Measurements from ENCODE around the gene RUNX1. TPM values are rescaled to one million over a fixed set of nuclear protein-coding genes. Genes with fewer than 3 reads are reported as not detected.

The RUNX1 gene
- total and polyA plus RNA-seq, 10 of the 15 experiments (the other 5 are each of a cell fraction or from before 2014, with no cell fraction given): 0.90 to 15.2 (median 4.1) TPM

DNA sequence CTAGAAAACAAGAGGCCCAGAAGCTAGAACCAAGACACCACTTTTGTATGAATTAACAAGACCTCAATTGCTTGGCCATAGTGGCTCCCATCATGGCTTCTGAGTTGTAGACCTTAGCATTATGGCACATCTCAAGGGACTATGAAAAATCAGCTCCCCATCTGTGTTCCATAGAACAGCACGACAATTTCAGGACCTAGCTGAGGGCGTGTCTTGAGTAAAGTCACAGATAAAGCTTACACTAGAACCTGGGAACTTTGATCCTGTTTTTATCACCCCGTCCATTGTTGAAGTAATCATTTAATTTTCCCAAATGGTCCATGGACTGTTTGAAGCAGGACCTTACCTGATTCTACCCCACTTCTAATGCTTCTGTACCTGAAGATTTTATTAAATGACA, 44.8 kb downstream of the RUNX1 start (continued):
- no peak for TF ChIP-seq YY1 (IDR thresholded peaks at IDR 0.05; ENCODE audit: low read depth, low read length)

- H2AFZ ChIP-seq (ENCODE audit: control insufficient read depth, low read depth, low read length): no peak overlapping the region
- no peak overlapping the region for H3K27ac ChIP-seq (ENCODE audit: control insufficient read depth, insufficient read depth)
- H3K27me3 ChIP-seq (replicated peaks in 1 of 2; ENCODE audit: control insufficient read depth in 2 of 2, insufficient read depth in 2 of 2, low read length in 1 of 2): no peaks in the 10 kb centered on the region
- H3K4me3 ChIP-seq: no peak overlapping the region
- H3K79me2 ChIP-seq (ENCODE audit: control insufficient read depth, insufficient read depth, low read length): no peaks in the 10 kb centered on the region
- no peaks in the 10 kb centered on the region for H3K9me3 ChIP-seq (replicated peaks; ENCODE audit: control insufficient read depth, insufficient read depth, low read length)
- DNase-seq (ENCODE audit: low read depth, low spot score) (no peak), FAIRE-seq (no peak), ATAC-seq (no peak)
- no peaks in the 10 kb centered on the region for H3K36me3 ChIP-seq (ENCODE audit: control insufficient read depth in 2 of 2, insufficient read depth in 2 of 2, low read length in 1 of 2)
- no peaks in the 10 kb centered on the region; the same call in 1 of the 2 replicates for H4K20me1 ChIP-seq (ENCODE audit: control insufficient read depth, insufficient read depth)
- in situ Hi-C loops (cut with MboI): no loop called here
- no TSS peak for BruUV-seq (replicated peaks)
- CTCF ChIA-PET: no interaction called here
- 85% methylated on average over 5 of the region's 5 CpGs for WGBS (ENCODE audit: insufficient coverage, insufficient replicate concordance, low lambda C conversion rate, missing lambda C conversion rate)
- POLR2A ChIA-PET: no interaction called here
- RAD21 ChIA-PET (ENCODE audit: unreplicated experiment): no interaction called here
- intact Hi-C loops (cut with micrococcal nuclease; ENCODE audit: unreplicated experiment): no loop called here
- H3K9ac ChIP-seq (ENCODE audit: control insufficient read depth, insufficient read depth, low read length): no peak overlapping the region
- TF ChIP-seq MTA2 (IDR thresholded peaks at IDR 0.05; ENCODE audit: low read depth) (no peak), EGR1 (IDR thresholded peaks at IDR 0.05; ENCODE audit: borderline replicate concordance in 1 of 2, low read depth in 2 of 2, low read length in 2 of 2) (no peak), MEF2B (IDR thresholded peaks at IDR 0.05; ENCODE audit: partially characterized antibody, poor library complexity, severe bottlenecking) (no peak), TARDBP (IDR thresholded peaks at IDR 0.05; ENCODE audit: borderline replicate concordance) (no peak), ASH2L (IDR thresholded peaks at IDR 0.05; ENCODE audit: borderline replicate concordance, low read depth) (no peak), ZNF274 (IDR thresholded peaks at IDR 0.05; ENCODE audit: insufficient read depth, insufficient read length) (no peak), LARP7 (IDR thresholded peaks at IDR 0.05) (no peak), SPI1 (IDR thresholded peaks at IDR 0.05; ENCODE audit: borderline replicate concordance, insufficient read depth, low read depth, low read length) (no peak), NKRF (conservative IDR thresholded peaks at IDR 0.05) (no peak), WRNIP1 (IDR thresholded peaks at IDR 0.05; ENCODE audit: borderline replicate concordance, low read depth, low read length) (no peak), MYC (IDR thresholded peaks at IDR 0.05; ENCODE audit: insufficient read depth, insufficient read length, insufficient replicate concordance, low read length, severe bottlenecking) (no peak), ZZZ3 (IDR thresholded peaks at IDR 0.05; ENCODE audit: control insufficient read depth, insufficient read length, low read depth) (no peak), EED (IDR thresholded peaks at IDR 0.05; ENCODE audit: low read depth) (no peak), ESRRA (IDR thresholded peaks at IDR 0.05; ENCODE audit: low read length) (no peak)
- TF ChIP-seq, protein P1, sequence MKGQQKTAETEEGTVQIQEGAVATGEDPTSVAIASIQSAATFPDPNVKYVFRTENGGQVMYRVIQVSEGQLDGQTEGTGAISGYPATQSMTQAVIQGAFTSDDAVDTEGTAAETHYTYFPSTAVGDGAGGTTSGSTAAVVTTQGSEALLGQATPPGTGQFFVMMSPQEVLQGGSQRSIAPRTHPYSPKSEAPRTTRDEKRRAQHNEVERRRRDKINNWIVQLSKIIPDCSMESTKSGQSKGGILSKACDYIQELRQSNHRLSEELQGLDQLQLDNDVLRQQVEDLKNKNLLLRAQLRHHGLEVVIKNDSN (IDR thresholded peaks at IDR 0.05; ENCODE audit: borderline replicate concordance, extremely low read length, insufficient read depth, low read depth, low read length): no peak
- TF ChIP-seq, protein P2, sequence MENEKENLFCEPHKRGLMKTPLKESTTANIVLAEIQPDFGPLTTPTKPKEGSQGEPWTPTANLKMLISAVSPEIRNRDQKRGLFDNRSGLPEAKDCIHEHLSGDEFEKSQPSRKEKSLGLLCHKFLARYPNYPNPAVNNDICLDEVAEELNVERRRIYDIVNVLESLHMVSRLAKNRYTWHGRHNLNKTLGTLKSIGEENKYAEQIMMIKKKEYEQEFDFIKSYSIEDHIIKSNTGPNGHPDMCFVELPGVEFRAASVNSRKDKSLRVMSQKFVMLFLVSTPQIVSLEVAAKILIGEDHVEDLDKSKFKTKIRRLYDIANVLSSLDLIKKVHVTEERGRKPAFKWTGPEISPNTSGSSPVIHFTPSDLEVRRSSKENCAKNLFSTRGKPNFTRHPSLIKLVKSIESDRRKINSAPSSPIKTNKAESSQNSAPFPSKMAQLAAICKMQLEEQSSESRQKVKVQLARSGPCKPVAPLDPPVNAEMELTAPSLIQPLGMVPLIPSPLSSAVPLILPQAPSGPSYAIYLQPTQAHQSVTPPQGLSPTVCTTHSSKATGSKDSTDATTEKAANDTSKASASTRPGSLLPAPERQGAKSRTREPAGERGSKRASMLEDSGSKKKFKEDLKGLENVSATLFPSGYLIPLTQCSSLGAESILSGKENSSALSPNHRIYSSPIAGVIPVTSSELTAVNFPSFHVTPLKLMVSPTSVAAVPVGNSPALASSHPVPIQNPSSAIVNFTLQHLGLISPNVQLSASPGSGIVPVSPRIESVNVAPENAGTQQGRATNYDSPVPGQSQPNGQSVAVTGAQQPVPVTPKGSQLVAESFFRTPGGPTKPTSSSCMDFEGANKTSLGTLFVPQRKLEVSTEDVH (IDR thresholded peaks at IDR 0.05; ENCODE audit: low read depth, partially characterized antibody): no peak
- SMC1A ChIA-PET (ENCODE audit: uncharacterized antibody, unreplicated experiment): no interaction called here
- no peaks in the 10 kb centered on the region for H3K4me1 ChIP-seq (ENCODE audit: control insufficient read depth, insufficient read depth, low read length)
- H3K4me2 ChIP-seq (ENCODE audit: control insufficient read depth, insufficient read depth): no peak overlapping the region
These were observed 46.0 kb downstream of the RUNX1 start for GRCh38 chr21:35002879-35003722.

All from GM12878 (cell line).